ENCODE data around the gene OSBPL10. TPM values are rescaled to one million over a fixed set of nuclear protein-coding genes. Genes with fewer than 3 reads are reported as not detected.

OSBPL10 gene
- total and polyA plus RNA-seq, 2 donors (not counting 1 experiment from before 2014, with no cell fraction given): 88.5 to 310 TPM

DNA sequence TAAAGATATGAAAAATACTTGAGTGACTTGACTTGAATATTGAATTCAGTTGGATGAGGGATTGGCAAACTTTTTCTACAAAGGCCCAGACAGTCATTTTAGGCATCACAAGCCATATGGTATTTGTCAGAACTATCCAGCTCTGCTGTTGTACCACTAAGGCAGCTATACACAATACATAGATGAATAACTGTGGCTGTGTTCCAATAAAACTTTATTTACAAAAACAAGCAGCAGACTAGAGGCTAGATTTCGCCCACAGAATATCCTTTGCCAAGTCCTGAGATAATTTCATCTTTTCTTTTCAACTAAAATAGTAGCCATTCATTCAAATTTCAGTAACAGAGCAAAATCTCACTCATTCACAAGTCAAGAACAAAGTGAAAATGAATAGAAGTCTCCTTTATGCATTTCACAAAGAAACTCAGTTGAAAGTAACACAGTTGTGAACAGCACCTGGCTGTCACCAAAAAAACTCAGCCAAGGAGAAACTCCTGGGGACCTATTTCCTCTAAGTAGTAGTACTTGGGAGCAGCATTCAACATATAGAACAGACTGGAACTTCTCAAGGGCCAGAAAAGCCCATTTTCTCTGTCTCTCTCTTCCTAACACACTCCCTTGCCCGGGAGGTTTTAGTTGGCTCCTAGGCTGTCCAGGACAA, 56.3 kb downstream of the OSBPL10 start:
- Mint-ChIP-seq H3K4me1 (peaks cover 85% of the 10 kb centered on the region), H3K4me3 (peak overlapping the region; percentile 56), H3K27ac (peak overlapping the region; percentile 70), H3K27me3 (no peaks in the 10 kb centered on the region), H3K9me3 (ENCODE audit: insufficient read depth) (peaks cover 4% of the 10 kb centered on the region)
- H3K36me3 ChIP-seq (replicated peaks in 1 of 2; ENCODE audit: control extremely low read depth in 1 of 2, control insufficient read depth in 1 of 2, extremely low read depth in 1 of 2, insufficient read depth in 2 of 2, low read length in 1 of 2): peaks cover 5 to 22% of the 10 kb centered on the region in 2 experiments
- H3K9me3 ChIP-seq (ENCODE audit: control extremely low read depth in 1 of 3, control insufficient read depth in 2 of 3, insufficient read depth in 1 of 3, low read length in 2 of 3): peaks cover 0 to 6% (median 4%) of the 10 kb centered on the region in 3 donors
- intact Hi-C loops (cut with micrococcal nuclease): no loop called here
- H3K27me3 ChIP-seq (replicated peaks in 1 of 4; ENCODE audit: control extremely low read depth in 1 of 4, control insufficient read depth in 3 of 4, insufficient read depth in 4 of 4, low read length in 3 of 4): no peaks in the 10 kb centered on the region
- peak overlapping the region; percentile 36 to 45 for H3K27ac ChIP-seq (ENCODE audit: low read length in 2 of 2)
- peak overlapping the region; percentile 35 for H3K9ac ChIP-seq (ENCODE audit: low read length)
- no peak overlapping the region for H3K4me3 ChIP-seq (ENCODE audit: control extremely low read depth in 1 of 5, extremely low read depth in 1 of 5, insufficient read depth in 1 of 5, low read depth in 2 of 5, low read length in 4 of 5)
- 56% methylated on average over 1 of the region's 2 CpGs for WGBS (ENCODE audit: insufficient coverage)
- DNase-seq (no peak), ATAC-seq (ENCODE audit: low read depth) (peak; percentile 9)
- no peak overlapping the region for H2AFZ ChIP-seq (ENCODE audit: insufficient read depth, low read depth, low read length, poor library complexity, severe bottlenecking)
- POLR2A ChIA-PET: interaction anchor here (0.7 kb wide), 1 partner anchor 7 kb away, joined by 6 read pairs; no protein-coding TSS in a partner anchor
- TF ChIP-seq, protein P1, sequence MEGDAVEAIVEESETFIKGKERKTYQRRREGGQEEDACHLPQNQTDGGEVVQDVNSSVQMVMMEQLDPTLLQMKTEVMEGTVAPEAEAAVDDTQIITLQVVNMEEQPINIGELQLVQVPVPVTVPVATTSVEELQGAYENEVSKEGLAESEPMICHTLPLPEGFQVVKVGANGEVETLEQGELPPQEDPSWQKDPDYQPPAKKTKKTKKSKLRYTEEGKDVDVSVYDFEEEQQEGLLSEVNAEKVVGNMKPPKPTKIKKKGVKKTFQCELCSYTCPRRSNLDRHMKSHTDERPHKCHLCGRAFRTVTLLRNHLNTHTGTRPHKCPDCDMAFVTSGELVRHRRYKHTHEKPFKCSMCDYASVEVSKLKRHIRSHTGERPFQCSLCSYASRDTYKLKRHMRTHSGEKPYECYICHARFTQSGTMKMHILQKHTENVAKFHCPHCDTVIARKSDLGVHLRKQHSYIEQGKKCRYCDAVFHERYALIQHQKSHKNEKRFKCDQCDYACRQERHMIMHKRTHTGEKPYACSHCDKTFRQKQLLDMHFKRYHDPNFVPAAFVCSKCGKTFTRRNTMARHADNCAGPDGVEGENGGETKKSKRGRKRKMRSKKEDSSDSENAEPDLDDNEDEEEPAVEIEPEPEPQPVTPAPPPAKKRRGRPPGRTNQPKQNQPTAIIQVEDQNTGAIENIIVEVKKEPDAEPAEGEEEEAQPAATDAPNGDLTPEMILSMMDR (IDR thresholded peaks at IDR 0.05): no peak
- no peak for TF ChIP-seq EZH2 (IDR thresholded peaks at IDR 0.05; ENCODE audit: borderline replicate concordance, insufficient read depth, low read depth, low read length, poor library complexity, severe bottlenecking)
- H3K4me2 ChIP-seq (replicated peaks; ENCODE audit: low read depth, low read length, poor library complexity, severe bottlenecking): peak overlapping the region; percentile 52
- CTCF ChIA-PET: no interaction called here
- H4K20me1 ChIP-seq (ENCODE audit: control insufficient read depth, insufficient read depth, low read length, poor library complexity, severe bottlenecking): peaks cover 10% of the 10 kb centered on the region
- peaks cover 99% of the 10 kb centered on the region for H3K79me2 ChIP-seq (ENCODE audit: control insufficient read depth, insufficient read depth, low read length)
- H3K4me1 ChIP-seq (ENCODE audit: control insufficient read depth in 2 of 2, insufficient read depth in 2 of 2, low read length in 2 of 2): peaks cover 59 to 63% of the 10 kb centered on the region in 2 donors

DNA sequence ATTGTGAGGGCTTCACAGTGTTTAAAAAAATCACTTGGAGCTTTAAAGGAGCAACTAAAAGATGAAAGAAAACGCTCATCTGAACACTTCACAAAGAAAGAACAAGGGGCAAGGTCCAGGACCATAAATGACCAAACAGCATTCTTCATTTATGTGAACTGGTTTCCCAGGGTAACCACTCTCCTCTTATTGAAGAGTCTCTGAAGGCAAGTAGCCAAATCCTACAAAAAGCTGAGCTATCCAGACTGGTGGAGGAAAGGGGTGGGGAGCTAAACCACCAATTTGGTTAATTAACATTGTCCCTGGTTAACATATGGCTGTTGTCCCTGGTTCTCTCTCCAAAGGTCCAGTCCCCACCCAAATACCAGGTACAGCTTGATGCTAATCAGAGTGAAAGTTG, 58.1 kb downstream of the OSBPL10 start:
- peaks cover 0 to 6% (median 4%) of the 10 kb centered on the region in 3 donors for H3K9me3 ChIP-seq (ENCODE audit: control extremely low read depth in 1 of 3, control insufficient read depth in 2 of 3, insufficient read depth in 1 of 3, low read length in 2 of 3)
- DNase-seq (no peak), ATAC-seq (ENCODE audit: low read depth) (no peak)
- Mint-ChIP-seq H3K9me3 (ENCODE audit: insufficient read depth) (peaks cover 4% of the 10 kb centered on the region), H3K4me1 (peaks cover 90% of the 10 kb centered on the region), H3K4me3 (peak overlapping the region; percentile 42), H3K27me3 (no peaks in the 10 kb centered on the region), H3K27ac (peak overlapping the region; percentile 77)
- H3K27me3 ChIP-seq (replicated peaks in 1 of 4; ENCODE audit: control extremely low read depth in 1 of 4, control insufficient read depth in 3 of 4, insufficient read depth in 4 of 4, low read length in 3 of 4): no peaks in the 10 kb centered on the region
- H3K27ac ChIP-seq (ENCODE audit: low read length in 2 of 2): peak overlapping the region in 1 of 2 donors; percentile 17
- intact Hi-C loops (cut with micrococcal nuclease): no loop called here
- no peak overlapping the region for H3K4me2 ChIP-seq (replicated peaks; ENCODE audit: low read depth, low read length, poor library complexity, severe bottlenecking)
- no peak overlapping the region for H3K9ac ChIP-seq (ENCODE audit: low read length)
- H3K4me3 ChIP-seq (ENCODE audit: control extremely low read depth in 1 of 5, extremely low read depth in 1 of 5, insufficient read depth in 1 of 5, low read depth in 2 of 5, low read length in 4 of 5): no peak overlapping the region
- TF ChIP-seq, protein P1 (IDR thresholded peaks at IDR 0.05): no peak
- no peak for TF ChIP-seq EZH2 (IDR thresholded peaks at IDR 0.05; ENCODE audit: borderline replicate concordance, insufficient read depth, low read depth, low read length, poor library complexity, severe bottlenecking)
- POLR2A ChIA-PET: no interaction called here
- peaks cover 13% of the 10 kb centered on the region for H4K20me1 ChIP-seq (ENCODE audit: control insufficient read depth, insufficient read depth, low read length, poor library complexity, severe bottlenecking)
- WGBS (ENCODE audit: insufficient coverage): no CpG with 5 or more reads among the region's 1 CpG
- H3K36me3 ChIP-seq (replicated peaks in 1 of 2; ENCODE audit: control extremely low read depth in 1 of 2, control insufficient read depth in 1 of 2, extremely low read depth in 1 of 2, insufficient read depth in 2 of 2, low read length in 1 of 2): peaks cover 9 to 28% of the 10 kb centered on the region in 2 experiments
- no peak overlapping the region for H2AFZ ChIP-seq (ENCODE audit: insufficient read depth, low read depth, low read length, poor library complexity, severe bottlenecking)
- H3K79me2 ChIP-seq (ENCODE audit: control insufficient read depth, insufficient read depth, low read length): peaks cover 98% of the 10 kb centered on the region
- CTCF ChIA-PET: interaction anchor here (0.7 to 1.2 kb wide), 3 partner anchors 10 to 20 kb away, joined by 3 read pairs; no protein-coding TSS in a partner anchor
- peaks cover 62 to 67% of the 10 kb centered on the region in 2 donors for H3K4me1 ChIP-seq (ENCODE audit: control insufficient read depth in 2 of 2, insufficient read depth in 2 of 2, low read length in 2 of 2)

Measured in B cell (primary cell).